Measurements from ENCODE around the gene ADPRHL1.
A peak's percentile ranks its signal among the peaks of the same experiment; 100 is the strongest.
"Not testable (repeated sequence)": the region's sequence is repeated elsewhere in the genome, so short reads cannot be mapped to it uniquely, and the experiment has no call there.

Gene ADPRHL1

DNA sequence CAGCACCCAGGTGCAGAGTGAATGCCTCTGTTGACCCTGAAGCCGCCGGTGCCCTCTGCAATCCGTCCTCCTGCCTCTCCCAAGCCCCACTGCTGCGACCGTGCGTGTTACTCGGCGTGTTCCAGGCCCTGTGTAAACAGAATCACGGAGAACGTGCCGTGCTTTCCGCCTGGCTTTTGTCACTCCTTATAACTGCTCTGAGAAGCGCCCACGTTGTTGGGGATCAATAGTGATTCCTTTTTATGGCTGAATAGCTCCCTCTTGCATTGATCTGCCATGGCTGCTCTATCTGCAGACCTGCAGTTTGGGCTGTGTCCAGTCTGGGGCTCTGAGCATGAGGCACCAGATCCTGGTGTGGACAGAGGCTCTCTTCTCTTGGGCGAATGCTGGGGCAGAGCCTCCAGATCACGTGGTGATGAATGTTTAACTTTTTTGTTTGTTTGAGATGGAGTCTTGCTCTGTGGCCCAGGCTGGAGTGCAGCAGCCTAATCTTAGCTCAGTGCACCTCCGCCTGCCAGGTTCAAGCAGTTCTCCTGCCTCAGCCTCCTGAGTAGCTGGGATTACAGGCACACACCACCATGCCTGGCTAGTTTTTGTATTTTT, 15.8 kb downstream of the ADPRHL1 start:
- TF ChIP-seq, protein P1, sequence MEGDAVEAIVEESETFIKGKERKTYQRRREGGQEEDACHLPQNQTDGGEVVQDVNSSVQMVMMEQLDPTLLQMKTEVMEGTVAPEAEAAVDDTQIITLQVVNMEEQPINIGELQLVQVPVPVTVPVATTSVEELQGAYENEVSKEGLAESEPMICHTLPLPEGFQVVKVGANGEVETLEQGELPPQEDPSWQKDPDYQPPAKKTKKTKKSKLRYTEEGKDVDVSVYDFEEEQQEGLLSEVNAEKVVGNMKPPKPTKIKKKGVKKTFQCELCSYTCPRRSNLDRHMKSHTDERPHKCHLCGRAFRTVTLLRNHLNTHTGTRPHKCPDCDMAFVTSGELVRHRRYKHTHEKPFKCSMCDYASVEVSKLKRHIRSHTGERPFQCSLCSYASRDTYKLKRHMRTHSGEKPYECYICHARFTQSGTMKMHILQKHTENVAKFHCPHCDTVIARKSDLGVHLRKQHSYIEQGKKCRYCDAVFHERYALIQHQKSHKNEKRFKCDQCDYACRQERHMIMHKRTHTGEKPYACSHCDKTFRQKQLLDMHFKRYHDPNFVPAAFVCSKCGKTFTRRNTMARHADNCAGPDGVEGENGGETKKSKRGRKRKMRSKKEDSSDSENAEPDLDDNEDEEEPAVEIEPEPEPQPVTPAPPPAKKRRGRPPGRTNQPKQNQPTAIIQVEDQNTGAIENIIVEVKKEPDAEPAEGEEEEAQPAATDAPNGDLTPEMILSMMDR (IDR thresholded peaks at IDR 0.05; ENCODE audit: low read depth, low read length), result no peak
- H3K4me3 ChIP-seq (replicated peaks in 1 of 2; ENCODE audit: low read depth in 2 of 2, low read length in 2 of 2), result no peak overlapping the region
- DNase-seq (ENCODE audit: low read depth in 2 of 2), result peak in 1 of 2 donors; percentile 9

DNA sequence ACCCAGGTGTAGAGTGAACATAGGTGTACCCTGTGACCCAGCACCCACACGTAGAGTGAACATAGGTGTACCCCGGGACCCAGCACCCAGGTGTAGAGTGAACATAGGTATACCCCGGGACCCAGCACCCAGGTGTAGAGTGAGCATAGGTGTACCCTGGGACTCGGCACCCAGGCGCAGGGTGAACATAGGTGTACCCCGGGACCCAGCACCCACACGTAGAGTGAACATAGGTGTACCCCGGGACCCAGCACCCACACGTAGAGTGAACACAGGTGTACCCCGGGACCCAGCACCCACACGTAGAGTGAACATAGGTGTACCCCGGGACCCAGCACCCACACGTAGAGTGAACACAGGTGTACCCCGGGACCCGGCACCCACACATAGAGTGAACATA, 16.4 kb downstream of the ADPRHL1 start:
- DNase-seq (ENCODE audit: low read depth in 2 of 2); H3K4me3 ChIP-seq (replicated peaks in 1 of 2; ENCODE audit: low read depth in 2 of 2, low read length in 2 of 2): not testable (repeated sequence)

DNA sequence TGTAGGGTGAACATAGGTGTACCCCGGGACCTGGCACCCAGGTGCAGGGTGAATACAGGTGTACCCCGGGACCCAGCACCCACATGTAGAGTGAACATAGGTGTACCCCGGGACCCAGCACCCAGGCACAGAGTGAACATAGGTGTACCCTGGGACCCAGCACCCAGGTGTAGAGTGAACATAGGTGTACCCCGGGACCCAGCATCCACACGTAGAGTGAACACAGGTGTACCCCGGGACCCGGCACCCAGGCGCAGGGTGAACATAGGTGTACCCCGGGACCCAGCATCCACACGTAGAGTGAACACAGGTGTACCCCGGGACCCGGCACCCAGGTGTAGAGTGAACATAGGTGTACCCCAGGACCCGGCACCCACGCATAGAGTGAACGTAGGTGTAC, 17.4 kb downstream of the ADPRHL1 start:
- not testable (repeated sequence) for H3K4me3 ChIP-seq (replicated peaks in 1 of 2; ENCODE audit: low read depth in 2 of 2, low read length in 2 of 2); DNase-seq (ENCODE audit: low read depth in 2 of 2)

DNA sequence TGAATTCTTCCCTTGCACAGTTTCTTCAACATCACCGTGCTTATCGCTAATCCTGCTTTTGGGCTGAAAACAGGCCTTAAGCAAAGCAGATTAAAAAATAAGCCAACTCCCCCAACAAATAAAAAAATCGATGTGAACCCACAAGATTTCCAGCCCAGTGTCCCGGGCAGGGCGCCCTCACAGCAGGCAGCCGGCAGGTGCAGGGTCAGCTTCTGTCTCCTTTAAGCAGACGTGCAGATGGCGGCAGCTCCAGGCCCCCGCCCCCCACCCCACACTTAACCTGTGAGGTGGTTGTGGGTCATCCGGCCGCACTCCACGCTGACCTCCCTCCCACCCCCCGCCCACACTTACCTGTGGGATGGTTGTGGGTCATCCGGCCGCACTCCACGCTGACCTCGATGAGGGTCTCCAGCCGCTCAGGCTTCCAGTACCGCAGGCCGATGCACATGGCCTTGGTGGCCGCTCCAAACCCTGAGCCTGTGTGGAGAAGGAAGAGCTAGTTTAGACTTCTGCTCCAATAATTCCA, 19.8 kb downstream of the ADPRHL1 start:
- no peak for DNase-seq (ENCODE audit: low read depth in 2 of 2)
- H3K4me3 ChIP-seq (replicated peaks in 1 of 2; ENCODE audit: low read depth in 2 of 2, low read length in 2 of 2), result no peak overlapping the region
- TF ChIP-seq, protein P1 (IDR thresholded peaks at IDR 0.05; ENCODE audit: low read depth, low read length), result no peak

DNA sequence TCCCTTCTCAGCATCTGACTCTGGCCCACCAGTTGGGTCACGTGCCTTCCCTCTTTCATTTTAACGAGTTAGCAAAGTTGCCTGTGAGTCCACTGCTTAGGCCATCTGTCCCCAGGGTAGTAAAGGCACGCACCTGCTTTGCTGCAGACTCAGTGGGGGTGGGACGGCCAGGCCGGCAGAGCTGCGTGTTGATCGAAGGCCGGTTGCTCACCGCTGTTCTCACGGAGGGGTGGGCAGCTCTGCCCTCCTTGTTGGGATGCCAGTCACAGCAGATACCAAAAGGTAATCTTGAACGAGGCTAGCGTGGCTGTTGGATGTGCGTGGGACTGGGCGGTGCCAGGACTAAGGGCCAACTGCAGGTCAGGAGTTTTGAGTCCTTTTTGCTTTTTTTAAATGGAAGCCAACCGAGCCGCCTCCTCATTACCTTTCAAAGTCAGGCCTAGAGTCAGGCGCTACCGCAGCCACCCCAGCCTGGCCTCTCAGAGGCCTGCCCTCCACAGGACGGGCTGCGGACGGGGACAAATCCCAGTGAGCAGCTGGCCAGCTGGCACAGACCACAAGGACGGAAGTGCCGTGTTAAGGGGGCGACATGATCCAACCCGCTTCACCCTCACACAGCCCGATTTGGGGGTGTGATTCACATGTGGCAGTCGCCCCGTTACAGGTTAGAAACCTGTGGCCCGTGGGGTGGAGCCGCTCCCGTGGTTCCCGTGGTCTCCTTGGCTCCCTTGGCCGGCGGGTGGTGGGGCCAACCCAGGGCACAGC, 20.6 kb downstream of the ADPRHL1 start:
- DNase-seq (ENCODE audit: low read depth in 2 of 2), result no peak
- H3K4me3 ChIP-seq (replicated peaks in 1 of 2; ENCODE audit: low read depth in 2 of 2, low read length in 2 of 2), result no peak overlapping the region
- TF ChIP-seq, protein P1 (IDR thresholded peaks at IDR 0.05; ENCODE audit: low read depth, low read length), result no peak

DNA sequence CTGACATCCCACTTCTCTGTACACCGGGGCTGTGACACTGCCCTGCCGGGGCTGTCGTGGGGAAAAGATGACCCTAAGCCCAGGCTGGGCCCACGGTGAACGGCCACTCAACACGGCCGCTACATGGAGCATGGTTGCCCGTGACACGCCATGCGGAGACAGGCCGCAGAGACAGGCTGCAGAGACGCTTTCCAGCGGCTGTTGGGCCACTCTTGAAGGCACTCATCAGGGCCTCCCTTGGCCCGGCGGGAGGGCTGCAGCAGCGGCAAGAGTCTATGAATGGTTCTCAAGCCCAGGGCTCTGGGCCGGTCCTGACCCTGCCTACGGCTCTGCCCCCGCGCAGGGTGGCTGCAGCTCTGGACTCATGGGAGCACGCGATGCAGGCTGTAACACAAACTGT, 22.1 kb downstream of the ADPRHL1 start:
- TF ChIP-seq, protein P1 (IDR thresholded peaks at IDR 0.05; ENCODE audit: low read depth, low read length), result no peak
- H3K4me3 ChIP-seq (replicated peaks in 1 of 2; ENCODE audit: low read depth in 2 of 2, low read length in 2 of 2), result no peak overlapping the region
- no peak for DNase-seq (ENCODE audit: low read depth in 2 of 2)

DNA sequence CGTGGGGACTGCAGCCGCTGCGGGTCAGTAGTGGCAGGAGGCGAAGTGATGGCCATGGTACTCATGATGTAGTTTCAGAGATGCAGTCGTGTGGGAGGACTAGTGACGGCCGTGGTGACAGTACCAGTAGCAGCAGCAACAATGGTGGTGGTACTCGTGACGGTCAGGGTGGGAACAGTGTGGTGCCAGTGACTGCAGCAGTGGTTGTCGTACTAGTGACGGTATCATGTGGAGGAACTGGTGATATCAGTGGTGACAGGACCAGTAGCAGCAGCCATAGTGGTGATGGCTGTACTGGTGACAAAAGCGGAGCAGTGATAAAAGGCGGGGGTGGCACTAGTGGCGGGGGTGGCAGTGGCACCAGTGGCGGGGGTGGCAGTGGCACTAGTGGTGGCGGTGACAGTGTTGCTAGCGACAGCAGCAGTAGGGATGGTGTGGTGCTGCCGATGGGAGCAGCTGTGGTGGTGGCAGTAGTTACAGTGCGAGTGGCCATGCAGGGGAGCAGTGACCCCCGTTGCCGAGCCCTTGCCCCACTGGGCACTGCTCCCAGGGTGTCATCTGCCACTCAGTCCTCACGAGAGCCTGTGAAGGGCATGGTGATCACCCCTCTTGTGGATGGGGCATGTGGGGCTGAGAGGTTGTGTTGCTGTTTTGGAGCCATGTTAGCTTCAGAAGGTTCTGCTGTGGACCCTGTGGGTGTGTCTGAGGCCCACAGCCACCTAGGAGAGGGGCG, 22.7 kb downstream of the ADPRHL1 start:
- TF ChIP-seq, protein P1 (IDR thresholded peaks at IDR 0.05; ENCODE audit: low read depth, low read length), result no peak
- no peak overlapping the region for H3K4me3 ChIP-seq (replicated peaks in 1 of 2; ENCODE audit: low read depth in 2 of 2, low read length in 2 of 2)
- no peak for DNase-seq (ENCODE audit: low read depth in 2 of 2)

All from cardiac fibroblast (primary cell).